WI38 (cell line): ENCODE results near the gene REM1.
"Not testable (repeated sequence)": the region's sequence is repeated elsewhere in the genome, so short reads cannot be mapped to it uniquely, and the experiment has no call there.

Experiments
- H3K4me3 ChIP-seq: 2 replicates; pipeline ENCODE4 v1.5.1; 2011; ENCODE audit warnings: low read depth, mild to moderate bottlenecking, control low read depth, low read length
- CTCF ChIP-seq: IDR thresholded peaks from 2 replicates; pipeline ENCODE4 v1.5.1; 2012; ENCODE audit warnings: low read depth, mild to moderate bottlenecking, control low read depth, low read length

The REM1 gene

GRCh38 chr20:31489152-31489551 lies 14.1 kb downstream of the REM1 start:
- TF ChIP-seq CTCF: no peak
- H3K4me3 ChIP-seq: no peak overlapping the region

- TF ChIP-seq CTCF: no peak
- no peak overlapping the region for H3K4me3 ChIP-seq
Observed at GRCh38 chr20:31490752-31491151, 15.7 kb downstream of the REM1 start.

GRCh38 chr20:31494131-31494530 lies 19.0 kb downstream of the REM1 start:
- no peak overlapping the region for H3K4me3 ChIP-seq
- TF ChIP-seq CTCF: peak; percentile 65

GRCh38 chr20:31496761-31497295 lies 21.7 kb downstream of the REM1 start:
- no peak overlapping the region for H3K4me3 ChIP-seq
- no peak for TF ChIP-seq CTCF

GRCh38 chr20:31497838-31498540 lies 22.9 kb downstream of the REM1 start:
- TF ChIP-seq CTCF: no peak

GRCh38 chr20:31500527-31500926 lies 25.4 kb downstream of the REM1 start:
- no peak for TF ChIP-seq CTCF
- no peak overlapping the region for H3K4me3 ChIP-seq

More at GRCh38 chr20:31497838-31498540, 22.9 kb downstream of the REM1 start:
- no peak overlapping the region for H3K4me3 ChIP-seq

GRCh38 chr20:31502884-31503673 lies 28.0 kb downstream of the REM1 start:
- peak; percentile 84 for TF ChIP-seq CTCF
- not testable (repeated sequence) for H3K4me3 ChIP-seq
